HCT116 (cell line): ENCODE data around the gene ALAS1.

Experiments
- CTCF ChIP-seq, 3 experiments: fragments of 200-600 bp in 1 of 3; sonication (generic) in 1 of 3; IDR thresholded peaks in 2 of 3; conservative IDR thresholded peaks in 1 of 3; 2 replicates each; pipeline ENCODE4 v1.5.1; 2012 to 2017; ENCODE audit warnings: low read depth in 2 of 3, low read length in 2 of 3, antibody characterized with exemption in 1 of 3, borderline replicate concordance in 1 of 3, control low read depth in 1 of 3, mild to moderate bottlenecking in 1 of 3, mixed read lengths in 1 of 3, mixed run types in 1 of 3, moderate library complexity in 1 of 3; ENCODE audit not compliant: insufficient read depth in 1 of 3
- POLR2A ChIP-seq: IDR thresholded peaks from 2 replicates; pipeline ENCODE4 v1.7.0; 2011; ENCODE audit warnings: borderline replicate concordance; ENCODE audit not compliant: insufficient read depth, insufficient read length; ENCODE audit errors: extremely low read depth
- POLR2AphosphoS5 ChIP-seq: IDR thresholded peaks from 2 replicates; pipeline ENCODE4 v1.6.1; 2011; ENCODE audit warnings: mild to moderate bottlenecking, low read depth, low read length, moderate library complexity
- RAD21 ChIP-seq: IDR thresholded peaks from 2 replicates; pipeline ENCODE4 v1.6.1; 2012; ENCODE audit warnings: low read depth, mild to moderate bottlenecking
- ZNF274 ChIP-seq: fragments of 200-500 bp; sonication (Bioruptor generic); IDR thresholded peaks from 2 replicates; pipeline ENCODE4 v1.6.1; 2014; ENCODE audit warnings: mild to moderate bottlenecking, low read depth, low read length, inconsistent platforms

GRCh38 chr3:52174896-52175295 is 23.1 kb upstream of the ALAS1 start:
- TF ChIP-seq POLR2A (no peak), CTCF (IDR thresholded peaks at IDR 0.05 in 2 of 3, conservative IDR thresholded peaks at IDR 0.05 in 1 of 3; ENCODE audit: borderline replicate concordance in 1 of 3, insufficient read depth in 1 of 3, low read depth in 2 of 3, low read length in 2 of 3) (no peak), POLR2AphosphoS5 (no peak), ZNF274 (no peak), RAD21 (no peak)
